HG03135 (cell line): Measurements from ENCODE around the gene GGTA1.
"Not testable (repeated sequence)": the region's sequence is repeated elsewhere in the genome, so short reads cannot be mapped to it uniquely, and the experiment has no call there.

Source experiments
- ATAC-seq: cut with Tn5 transposase; IDR thresholded peaks from one replicate; pipeline ENCODE4 v1.9.1; 2021; ENCODE audit warnings: mild to moderate bottlenecking, moderate library complexity; ENCODE audit not compliant: unreplicated experiment

The GGTA1 gene

DNA sequence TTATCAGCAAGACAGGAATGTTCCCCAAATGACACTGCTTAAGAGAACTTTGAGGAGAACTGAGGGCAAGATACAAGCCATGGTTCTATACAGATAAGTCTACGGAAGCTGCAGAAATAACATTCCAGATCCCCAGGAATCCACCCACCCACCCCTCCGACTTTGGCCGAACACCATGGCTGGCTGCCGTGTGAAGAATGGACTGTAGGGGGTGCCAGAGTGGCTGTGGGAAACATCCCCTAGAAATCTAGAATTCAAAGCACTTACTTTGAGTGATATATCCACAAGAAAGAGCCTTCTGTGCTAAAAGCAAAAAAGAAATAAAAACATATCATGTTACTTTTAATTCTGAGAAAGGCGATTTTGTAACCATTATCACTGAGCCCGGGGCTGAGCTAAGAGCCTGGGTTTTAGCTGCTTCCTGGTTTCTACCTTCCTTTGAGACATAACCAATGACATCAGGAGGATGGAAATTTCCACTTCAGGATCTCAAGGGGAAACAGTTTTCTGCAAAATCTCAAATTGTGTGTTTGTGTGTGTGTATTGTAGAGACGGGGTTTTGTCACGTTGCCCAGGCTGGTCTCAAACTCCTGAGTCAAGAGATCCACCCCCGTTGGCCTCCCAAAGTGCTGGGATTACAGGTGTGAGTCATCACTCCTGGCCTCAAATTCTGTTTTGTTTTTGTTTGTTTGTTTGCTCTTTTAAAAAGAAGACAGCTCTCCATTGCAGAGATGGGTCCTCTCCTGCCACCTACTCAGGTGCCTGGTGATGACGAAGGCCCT, 36.4 kb downstream of the GGTA1 start:
- ATAC-seq, result no peak

DNA sequence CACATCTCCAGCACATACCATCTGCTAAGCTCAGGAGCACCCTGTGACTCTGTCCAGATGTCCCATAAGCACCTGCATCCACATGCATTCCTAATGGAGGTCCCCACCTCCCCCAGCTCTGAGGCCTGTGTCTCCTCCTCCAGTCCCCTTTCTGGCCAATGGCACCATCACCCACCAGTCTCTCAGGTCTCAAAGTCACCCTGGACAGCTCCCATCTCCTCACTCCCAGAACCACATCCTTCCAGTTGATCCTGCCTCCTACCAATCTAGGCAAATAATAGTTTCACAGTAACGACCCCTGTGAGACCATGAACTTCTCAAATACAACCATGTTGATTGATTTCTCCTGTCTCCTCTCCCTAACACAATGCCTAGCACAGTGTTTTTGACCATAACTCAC, 40.1 kb downstream of the GGTA1 start:
- no peak for ATAC-seq

DNA sequence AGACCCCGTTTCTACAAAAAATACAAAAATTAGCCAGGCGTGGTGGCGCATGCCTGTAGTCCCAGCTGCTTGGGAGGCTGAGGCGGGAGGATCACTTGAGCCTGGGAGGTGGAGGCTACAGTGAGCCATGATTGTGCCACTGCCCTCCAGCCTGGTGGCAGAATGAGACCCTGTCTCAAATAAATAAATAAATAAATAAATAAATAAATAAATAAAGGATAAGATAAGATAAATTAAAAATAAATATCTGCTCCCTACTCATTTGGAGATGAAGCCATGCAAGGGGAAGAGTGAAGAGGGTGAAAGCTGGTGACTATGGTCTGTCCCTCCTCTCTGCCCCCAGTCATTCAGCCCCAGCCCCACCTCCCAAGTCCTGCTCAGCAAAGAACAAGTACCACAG, 41.2 kb downstream of the GGTA1 start:
- not testable (repeated sequence) for ATAC-seq

DNA sequence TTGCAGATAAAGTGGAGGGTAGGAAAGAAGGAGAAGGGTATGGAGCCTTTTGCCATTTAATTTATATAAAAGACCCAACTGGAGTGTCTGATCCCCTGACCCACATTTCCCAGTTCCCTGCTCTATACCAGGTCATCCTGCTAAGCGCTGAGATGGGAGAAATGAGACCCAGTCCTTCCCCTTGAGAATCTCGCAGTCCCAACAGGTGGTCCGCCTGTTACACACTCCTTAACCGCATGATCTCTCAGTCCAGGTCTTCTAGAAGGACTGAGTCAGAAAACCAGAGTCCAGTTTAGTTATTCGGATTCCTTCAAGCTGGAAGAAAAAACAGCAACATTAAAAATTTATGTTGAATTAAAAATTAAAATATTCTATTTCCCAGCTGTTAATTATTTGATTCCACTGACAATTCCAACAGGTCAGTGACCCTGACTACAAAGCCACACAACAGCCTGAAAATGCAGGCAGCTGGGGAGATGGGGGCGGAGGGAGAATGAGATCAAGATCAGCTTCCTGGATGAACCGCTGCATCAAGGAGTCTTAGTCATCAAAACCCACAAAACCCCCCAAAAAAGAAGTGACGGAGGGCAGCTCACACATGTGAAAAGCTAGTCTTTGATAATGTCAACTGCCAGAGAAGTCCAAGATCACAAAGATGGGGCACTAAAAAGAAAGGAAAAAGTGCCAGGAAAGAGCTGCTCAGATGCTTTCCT, 44.0 kb downstream of the GGTA1 start:
- no peak for ATAC-seq

GRCh38 chr9:121454972-121455371, 44.7 kb downstream of the GGTA1 start:
- ATAC-seq, result no peak

DNA sequence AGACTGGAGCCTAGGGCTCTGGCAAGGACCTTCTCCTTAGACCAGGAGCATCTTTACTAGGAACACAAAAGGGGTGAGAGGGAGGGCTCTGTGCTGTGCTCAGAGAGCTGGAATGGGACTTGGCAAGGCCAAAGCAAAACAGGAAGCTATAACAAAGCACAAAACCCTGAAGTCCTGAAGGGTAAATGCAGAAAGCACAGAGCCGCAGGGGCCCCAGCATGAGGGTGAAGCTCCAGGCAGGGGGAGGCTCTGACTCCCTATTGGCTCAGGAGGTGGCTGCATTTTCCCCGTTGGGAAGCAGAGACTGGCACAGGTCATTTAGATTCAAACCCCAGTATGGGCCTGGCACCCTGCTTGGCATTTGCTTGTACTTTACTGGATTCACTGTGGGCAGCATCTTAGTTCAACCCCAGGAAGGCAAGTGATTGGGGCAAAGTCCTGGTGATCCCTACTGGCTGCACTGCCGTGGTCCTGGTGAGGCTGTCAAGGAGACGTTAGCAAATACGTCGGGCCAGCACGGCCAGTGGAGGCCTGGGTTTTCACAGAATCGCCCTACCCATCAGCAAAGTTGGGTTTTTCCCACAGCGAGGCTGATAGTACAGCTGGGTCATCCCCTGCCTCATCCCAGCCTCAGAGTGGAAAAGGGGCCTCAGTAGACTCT, 46.3 kb downstream of the GGTA1 start:
- no peak for ATAC-seq

- no peak for ATAC-seq
Measured at GRCh38 chr9:121452085-121452484, 47.6 kb downstream of the GGTA1 start.

DNA sequence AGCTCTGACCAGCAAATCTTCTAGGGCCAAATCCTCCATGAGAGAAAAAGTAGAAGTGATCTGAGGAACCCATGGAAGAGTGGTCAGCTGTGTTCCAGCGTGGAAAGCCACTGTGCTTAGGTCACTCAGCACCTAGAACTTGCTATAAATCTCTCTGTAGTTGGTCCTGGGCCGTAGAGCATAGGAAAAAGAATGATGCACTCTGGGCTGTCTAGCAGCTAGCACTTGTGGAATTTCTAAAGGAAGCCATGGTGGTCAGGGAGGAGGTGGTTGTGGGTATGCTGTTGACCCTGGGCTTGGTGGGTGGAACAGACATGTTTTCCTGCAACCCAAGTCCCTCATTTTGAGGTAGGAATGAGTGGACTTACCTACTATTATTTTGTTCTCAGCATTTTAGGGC, 48.1 kb downstream of the GGTA1 start:
- no peak for ATAC-seq

DNA sequence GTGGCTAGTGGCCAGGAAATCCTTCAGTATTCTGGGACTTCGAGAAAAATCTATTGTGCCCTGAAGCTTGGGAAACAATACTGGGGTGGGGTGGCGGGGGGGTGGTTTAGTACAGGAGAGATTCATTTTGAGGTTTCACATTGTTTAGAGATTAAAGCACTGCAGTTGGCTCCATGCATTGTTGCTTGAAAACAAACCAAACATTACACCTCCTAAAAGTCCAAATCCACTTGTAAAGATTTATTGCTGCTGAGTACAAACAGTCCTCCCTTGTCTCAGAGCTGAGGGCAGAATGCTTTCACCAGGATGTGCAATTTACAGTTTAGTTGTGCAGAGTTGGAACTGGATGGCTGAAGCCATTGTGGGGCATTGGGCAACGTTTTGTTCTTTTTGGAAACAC, 49.4 kb downstream of the GGTA1 start:
- no peak for ATAC-seq

GRCh38 chr9:121449786-121450185, 49.9 kb downstream of the GGTA1 start:
- ATAC-seq, result no peak

- ATAC-seq, result no peak
Measured at GRCh38 chr9:121447321-121447834, 52.3 kb downstream of the GGTA1 start.

- no peak for ATAC-seq
Measured at GRCh38 chr9:121445986-121446385, 53.7 kb downstream of the GGTA1 start.

DNA sequence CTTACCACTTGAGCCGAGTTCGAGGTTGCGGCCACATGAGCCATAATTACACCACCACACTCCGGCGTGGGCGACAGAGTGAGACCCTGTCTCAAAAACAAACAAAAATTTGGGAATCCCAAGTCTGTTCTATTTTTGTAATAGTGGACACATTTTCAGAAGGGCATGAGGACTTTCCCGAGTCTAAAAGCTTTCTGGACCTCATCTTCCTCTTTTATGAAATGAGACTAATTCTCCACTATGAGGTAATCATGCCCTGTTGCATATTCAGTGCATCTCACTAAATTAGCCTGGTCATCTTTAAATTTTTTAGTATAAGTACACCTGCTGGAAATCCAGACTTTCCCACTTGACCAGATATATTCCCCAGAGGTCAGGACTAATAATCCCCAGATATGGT, 55.7 kb downstream of the GGTA1 start:
- ATAC-seq, result no peak

DNA sequence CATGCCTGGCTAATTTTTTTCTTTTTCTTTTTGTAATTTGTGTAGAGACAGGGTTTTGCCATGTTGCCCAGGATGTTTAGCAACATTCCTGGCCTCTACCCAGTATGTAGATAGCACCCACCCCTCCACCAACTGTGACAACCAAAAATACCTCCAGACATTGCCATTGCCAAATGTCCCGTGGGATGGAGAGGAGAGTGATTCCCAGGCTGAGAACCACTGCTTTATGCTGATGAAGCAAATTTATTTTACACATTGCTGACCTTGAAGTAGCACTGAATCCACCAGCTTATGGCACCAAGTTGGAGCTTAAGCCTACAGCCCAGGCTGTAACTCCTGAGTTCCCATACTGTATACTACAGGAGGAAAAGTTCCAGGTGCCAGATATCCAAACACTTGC, 58.5 kb downstream of the GGTA1 start:
- no peak for ATAC-seq

DNA sequence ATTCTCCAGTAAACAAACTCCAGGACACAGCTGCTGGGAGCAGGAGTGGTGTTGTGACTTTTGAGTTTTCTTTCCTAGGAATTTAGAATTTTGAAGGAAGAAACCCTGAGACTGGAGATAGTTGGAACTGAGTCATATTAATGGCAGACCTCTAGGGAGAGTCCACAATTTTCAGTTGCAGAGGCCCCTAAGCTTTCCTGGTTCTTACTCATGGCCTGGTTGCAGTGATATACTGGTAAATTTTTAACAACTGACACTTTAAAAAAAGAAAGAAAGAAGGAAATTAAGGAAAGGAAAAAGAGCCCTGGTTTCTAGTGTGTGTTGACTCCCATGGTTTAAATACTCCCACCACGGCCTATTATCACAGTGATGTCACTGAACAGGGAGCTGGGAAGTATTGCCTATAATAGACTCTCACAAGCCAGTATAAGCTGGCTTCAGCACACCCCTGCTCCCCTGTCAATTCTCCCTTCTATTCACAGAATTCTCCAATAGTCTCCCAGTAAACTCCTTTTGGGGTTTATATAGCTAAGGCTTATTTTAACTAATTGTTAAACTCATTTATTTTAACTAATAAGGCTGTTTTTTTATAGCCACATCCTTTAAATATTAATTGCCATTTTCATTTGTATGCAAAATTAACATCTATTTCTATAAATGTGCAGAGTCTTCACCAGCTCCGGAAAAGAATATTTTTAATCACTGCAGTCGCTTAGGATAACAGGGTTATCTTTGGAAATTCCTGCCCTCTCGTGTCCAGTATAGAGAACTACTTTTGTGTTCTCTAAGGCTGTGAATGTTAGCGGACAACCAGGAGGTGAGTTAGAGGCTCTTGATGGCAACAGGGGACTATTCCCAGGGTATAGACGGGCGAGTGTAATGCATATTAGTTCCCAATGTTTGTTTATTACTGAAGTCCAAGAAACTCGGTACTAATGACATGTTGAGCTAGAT, 59.7 kb downstream of the GGTA1 start:
- no peak for ATAC-seq

- ATAC-seq, result no peak
Measured at GRCh38 chr9:121439016-121439415, 60.6 kb downstream of the GGTA1 start.

- ATAC-seq, result no peak
Measured at GRCh38 chr9:121437891-121438290, 61.8 kb downstream of the GGTA1 start.

DNA sequence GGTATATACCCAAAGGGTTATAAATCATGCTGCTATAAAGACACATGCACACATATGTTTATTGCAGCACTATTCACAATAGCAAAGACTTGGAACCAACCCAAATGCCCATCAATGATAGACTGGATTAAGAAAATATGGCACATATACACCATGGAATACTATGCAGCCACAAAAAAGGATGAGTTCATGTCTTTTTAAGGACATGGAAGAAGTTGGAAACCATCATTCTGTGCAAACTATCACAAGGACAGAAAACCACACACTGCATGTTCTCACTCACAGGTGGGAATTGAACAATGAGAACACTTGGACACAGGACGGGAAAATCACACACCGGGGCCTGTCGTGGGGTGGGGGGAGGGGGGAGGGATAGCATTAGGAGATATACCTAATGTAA, 62.6 kb downstream of the GGTA1 start:
- not testable (repeated sequence) for ATAC-seq

DNA sequence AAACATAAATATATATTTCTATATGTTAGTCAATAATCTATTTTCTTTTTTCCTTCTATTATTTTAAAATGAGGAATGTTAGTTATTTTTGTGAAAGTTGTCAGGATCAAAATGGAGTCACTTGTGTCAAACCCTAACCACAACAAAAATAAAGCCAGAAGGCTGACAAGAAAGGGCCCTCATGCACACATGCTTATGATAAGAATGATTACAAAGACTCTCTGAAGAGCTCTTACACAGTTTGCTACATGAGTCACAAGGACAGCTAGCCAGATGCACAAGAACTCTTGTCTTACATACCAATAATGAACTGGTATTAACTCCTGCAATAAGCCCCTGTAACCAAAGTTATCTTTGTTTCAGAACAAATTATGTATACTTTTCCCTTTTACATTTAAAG, 64.7 kb downstream of the GGTA1 start:
- no peak for ATAC-seq

GRCh38 chr9:121427899-121428298, 71.7 kb downstream of the GGTA1 start:
- no peak for ATAC-seq

DNA sequence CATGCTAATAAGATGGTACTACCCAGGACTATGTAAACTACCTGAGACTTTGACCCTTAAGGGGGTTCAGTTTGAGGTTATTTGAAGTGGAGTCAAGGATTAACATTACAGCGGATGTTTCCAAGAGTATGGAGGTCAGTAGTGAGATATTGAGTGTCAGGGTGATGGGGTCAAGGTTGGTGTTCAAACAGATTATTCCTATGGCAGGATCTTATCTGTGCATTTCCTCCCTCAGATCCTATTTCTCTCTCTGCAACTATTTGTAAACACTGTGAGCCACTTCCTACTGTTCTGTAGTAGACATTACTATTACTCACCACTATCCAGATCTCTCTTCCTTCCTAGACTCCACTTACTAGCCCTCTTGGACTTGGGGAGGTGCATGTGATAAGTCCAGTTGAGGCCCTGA, 75.6 kb downstream of the GGTA1 start:
- no peak for ATAC-seq
